Testis (tissue), 3 donors: Measurements from ENCODE around the gene PEX12. TPM values are rescaled to one million over a fixed set of nuclear protein-coding genes. Genes with fewer than 3 reads are reported as not detected.
A peak's percentile ranks its signal among the peaks of the same experiment; 100 is the strongest.
"Not testable (repeated sequence)": the region's sequence is repeated elsewhere in the genome, so short reads cannot be mapped to it uniquely, and the experiment has no call there.

Source experiments
- DNase-seq: peaks from one replicate; pipeline ENCODE4 v3.0.0-alpha.2; 2019
- H3K27ac ChIP-seq, 2 donors: fragments of 200-600 bp; sonication (generic); one replicate each; pipeline ENCODE4 v1.5.1; 2019
- H3K27me3 ChIP-seq: fragments of 200-600 bp; sonication (generic); one replicate; pipeline ENCODE4 v1.5.1; 2019
- H3K36me3 ChIP-seq: fragments of 200-600 bp; sonication (generic); one replicate; pipeline ENCODE4 v1.5.1; 2017; ENCODE audit warnings: low read depth; ENCODE audit errors: missing control alignments
- H3K4me1 ChIP-seq: fragments of 200-600 bp; sonication (generic); one replicate; pipeline ENCODE4 v1.5.1; 2019
- H3K4me3 ChIP-seq, 2 donors: fragments of 200-600 bp; sonication (generic); one replicate each; pipeline ENCODE4 v1.5.1; 2017 to 2019
- H3K9me3 ChIP-seq: fragments of 200-600 bp; sonication (generic); one replicate; pipeline ENCODE4 v1.5.1; 2017
- CTCF ChIP-seq, 3 experiments: fragments of 450-650 bp in 2 of 3; fragments of 200-600 bp in 1 of 3; sonication (generic) in 1 of 3; IDR thresholded peaks; one replicate each; pipeline ENCODE4 v1.5.1; 2016 to 2019; ENCODE audit warnings: antibody characterized with exemption in 3 of 3, mild to moderate bottlenecking in 2 of 3, moderate library complexity in 1 of 3
- POLR2A ChIP-seq: fragments of 450-650 bp; IDR thresholded peaks from one replicate; pipeline ENCODE4 v1.6.1; 2017; ENCODE audit warnings: antibody characterized with exemption, mild to moderate bottlenecking, moderate library complexity
- WGBS, 2 donors: methylation state at CpG; one replicate each; pipeline ENCODE4 v1.1.5; 2018; 5-methylcytosine and 5-hydroxymethylcytosine counted together
- intact Hi-C: fragments of 100-400 bp; cut with DNase I; formaldehyde crosslinking; loops from one replicate; pipeline ENCODE4 v1.15.1; 2023; ENCODE audit warnings: low total_unique reads
- polyA plus RNA-seq: library from polyadenylated mRNA; stranded (reverse); fragments of 350-450 nt; fragmentation: Illumina TruSeq; extraction: RNeasy Lipid Tissue Mini Kit (QIAGEN cat#74804); gene quantifications from one replicate; pipeline ENCODE4 v1.2.3, GENCODE V29; 2014; ENCODE audit warnings: low read depth, low replicate concordance; ENCODE audit not compliant: insufficient read depth
- total RNA-seq, 2 donors: library from RNA; depleted of rRNA; stranded (reverse); fragments of >200 nt; gene quantifications; one replicate each; pipeline ENCODE4 v1.2.3, GENCODE V29; 2016

PEX12 gene
- total and polyA plus RNA-seq, 3 donors from 2014 or later = 13.6 to 17.3 (median 15.1) TPM

- Histone ChIP-seq H3K4me1 (peaks cover 10% of the 10 kb centered on the region), H3K27ac (no peak overlapping the region), H3K36me3 (no peaks in the 10 kb centered on the region), H3K27me3 (no peaks in the 10 kb centered on the region), H3K9me3 (no peaks in the 10 kb centered on the region), H3K4me3 (no peak overlapping the region)
- WGBS, 2 donors = 77 to 91% methylated on average over 2 of the region's 2 CpGs
- TF ChIP-seq POLR2A (no peak), CTCF (IDR thresholded peaks at IDR 0.05) (no peak)
- intact Hi-C loops = no loop called here
- no peak for DNase-seq
These were observed 9.0 kb downstream of the PEX12 start for GRCh38 chr17:35569405-35569804.

GRCh38 chr17:35568561-35568960 is 9.8 kb downstream of the PEX12 start:
- TF ChIP-seq POLR2A (no peak), CTCF (IDR thresholded peaks at IDR 0.05) (no peak)
- H3K4me1 ChIP-seq = peaks cover 10% of the 10 kb centered on the region
- H3K4me3 ChIP-seq = peak overlapping the region; percentile 73 to 86
- peak; percentile 36 for DNase-seq
- intact Hi-C loops = no loop called here
- no peaks in the 10 kb centered on the region for H3K36me3 ChIP-seq
- 13 to 18% methylated on average over 15 of the region's 15 CpGs for WGBS, 2 donors
- H3K9me3 ChIP-seq = no peaks in the 10 kb centered on the region
- peak overlapping the region in 1 of 2 donors; percentile 79 for H3K27ac ChIP-seq
- no peaks in the 10 kb centered on the region for H3K27me3 ChIP-seq

GRCh38 chr17:35566968-35567367 is 11.4 kb downstream of the PEX12 start:
- H3K27ac ChIP-seq = no peak overlapping the region
- DNase-seq = no peak
- peaks cover 10% of the 10 kb centered on the region for H3K4me1 ChIP-seq
- H3K4me3 ChIP-seq = peak overlapping the region; percentile 73 to 86
- intact Hi-C loops = no loop called here
- no peaks in the 10 kb centered on the region for H3K27me3 ChIP-seq
- 51 to 52% methylated on average over 11 of the region's 11 CpGs for WGBS, 2 donors
- TF ChIP-seq CTCF (IDR thresholded peaks at IDR 0.05) (no peak), POLR2A (no peak)
- no peaks in the 10 kb centered on the region for H3K9me3 ChIP-seq
- no peaks in the 10 kb centered on the region for H3K36me3 ChIP-seq

GRCh38 chr17:35563181-35563580 is 15.2 kb downstream of the PEX12 start:
- H3K4me3 ChIP-seq, intact Hi-C loops, H3K27ac ChIP-seq, H3K9me3 ChIP-seq, H3K36me3 ChIP-seq, DNase-seq, H3K27me3 ChIP-seq, H3K4me1 ChIP-seq: not testable (repeated sequence)
- WGBS, 2 donors = 83 to 84% methylated on average over 16 of the region's 16 CpGs

GRCh38 chr17:35560703-35561102 is 17.7 kb downstream of the PEX12 start, which contains the start of gene SLFN14:
Gene SLFN14, minus strand, starts transcription at chr17:35560819. Its CDS starts 2,757 bp downstream, at chr17:35558062.
- Histone ChIP-seq H3K36me3 (no peaks in the 10 kb centered on the region), H3K4me1 (no peaks in the 10 kb centered on the region), H3K4me3 (no peak within 1 kb of the TSS), H3K9me3 (no peaks in the 10 kb centered on the region), H3K27me3 (no peaks in the 10 kb centered on the region), H3K27ac (no peak within 1 kb of the TSS)
- 64 to 80% methylated on average over 3 of the region's 3 CpGs for WGBS, 2 donors
- DNase-seq = no peak
- TF ChIP-seq POLR2A (no peak), CTCF (IDR thresholded peaks at IDR 0.05) (no peak)
- intact Hi-C loops = no loop called here
